GM18909 (cell line): ENCODE results near the gene C5orf47.

ENCODE experiments used
- ATAC-seq: cut with Tn5 transposase; IDR thresholded peaks from one replicate; pipeline ENCODE4 v1.9.1; 2021; ENCODE audit warnings: mild to moderate bottlenecking; ENCODE audit not compliant: unreplicated experiment, poor library complexity

Gene C5orf47

DNA sequence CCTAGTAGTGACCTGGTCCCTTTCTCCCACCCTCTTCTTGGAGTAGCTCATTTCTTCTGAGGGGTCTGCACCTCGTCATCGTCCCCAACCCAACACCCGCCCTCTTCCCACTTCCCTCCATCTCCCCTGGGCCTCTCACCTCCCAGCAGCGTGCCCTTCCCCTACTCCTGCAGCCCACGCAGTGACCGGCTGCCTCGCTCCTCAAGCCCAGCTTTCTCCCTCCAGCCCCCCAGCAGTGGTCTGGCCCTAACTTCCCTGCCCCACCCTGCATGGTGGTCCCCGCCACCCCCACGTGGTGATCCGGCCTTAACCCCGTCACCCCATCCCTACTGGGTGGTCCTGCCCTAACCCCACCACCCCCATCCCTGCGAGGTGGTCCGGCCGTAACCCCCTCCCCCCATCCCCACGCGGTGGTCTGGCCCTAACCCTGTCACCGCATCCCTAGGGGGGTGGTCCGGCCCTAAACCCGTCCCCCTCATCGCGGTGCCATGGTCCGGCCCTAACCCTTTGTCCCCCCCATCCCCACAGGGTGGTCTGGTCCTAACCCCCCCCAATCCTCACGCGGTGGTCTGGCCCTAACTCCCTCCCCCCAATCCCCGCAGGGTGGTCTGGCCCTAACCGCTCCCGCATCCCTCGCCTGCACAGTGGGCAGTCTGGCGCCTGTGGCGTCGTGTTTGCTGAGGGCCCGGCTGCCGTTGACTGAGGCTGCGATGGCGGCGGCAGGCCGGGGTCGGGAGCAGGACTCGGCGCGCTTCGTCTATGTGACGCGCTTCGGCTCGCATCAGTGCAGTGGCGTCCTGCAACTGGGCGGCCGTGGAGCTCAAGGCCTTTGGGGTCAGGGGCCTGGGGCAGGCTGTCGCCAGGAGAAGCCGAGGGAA, at the start of gene C5orf47:
TSS of gene C5orf47 (plus strand) at position 617 of the 878 bp plus-strand sequence. CDS start at position 711, 94 bp downstream.
- ATAC-seq = no peak

- no peak for ATAC-seq
These were observed 48.7 kb upstream of the C5orf47 start for GRCh38 chr5:173940269-173940668.

- no peak for ATAC-seq
These were observed 47.9 kb upstream of the C5orf47 start for GRCh38 chr5:173941102-173941501.

GRCh38 chr5:173941758-173942401, 47.1 kb upstream of the C5orf47 start:
- ATAC-seq = no peak

DNA sequence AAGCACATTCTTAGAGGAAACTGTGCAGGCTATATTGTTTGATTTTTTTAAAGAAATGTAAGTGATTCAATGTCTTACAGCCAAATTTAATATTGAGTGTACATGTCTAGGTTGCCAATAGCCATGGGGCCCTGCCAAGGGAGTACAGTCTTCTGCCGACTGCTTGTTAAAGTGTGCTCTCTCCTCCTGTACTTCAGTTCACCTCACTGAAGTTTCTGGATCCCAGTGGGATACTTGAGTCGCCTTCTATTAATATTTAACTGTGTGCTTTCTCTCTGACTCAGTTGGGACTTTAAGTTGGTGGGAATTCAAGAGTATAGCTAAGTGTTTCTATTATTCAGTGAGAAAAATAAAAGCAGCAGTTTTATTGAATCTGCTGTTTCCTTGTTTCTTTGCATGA, 44.5 kb upstream of the C5orf47 start:
- ATAC-seq = no peak

GRCh38 chr5:173945160-173945559, 43.8 kb upstream of the C5orf47 start:
- no peak for ATAC-seq

GRCh38 chr5:173946323-173946722, 42.6 kb upstream of the C5orf47 start:
- no peak for ATAC-seq

- ATAC-seq = no peak
These were observed 38.1 kb upstream of the C5orf47 start for GRCh38 chr5:173950829-173951228.

DNA sequence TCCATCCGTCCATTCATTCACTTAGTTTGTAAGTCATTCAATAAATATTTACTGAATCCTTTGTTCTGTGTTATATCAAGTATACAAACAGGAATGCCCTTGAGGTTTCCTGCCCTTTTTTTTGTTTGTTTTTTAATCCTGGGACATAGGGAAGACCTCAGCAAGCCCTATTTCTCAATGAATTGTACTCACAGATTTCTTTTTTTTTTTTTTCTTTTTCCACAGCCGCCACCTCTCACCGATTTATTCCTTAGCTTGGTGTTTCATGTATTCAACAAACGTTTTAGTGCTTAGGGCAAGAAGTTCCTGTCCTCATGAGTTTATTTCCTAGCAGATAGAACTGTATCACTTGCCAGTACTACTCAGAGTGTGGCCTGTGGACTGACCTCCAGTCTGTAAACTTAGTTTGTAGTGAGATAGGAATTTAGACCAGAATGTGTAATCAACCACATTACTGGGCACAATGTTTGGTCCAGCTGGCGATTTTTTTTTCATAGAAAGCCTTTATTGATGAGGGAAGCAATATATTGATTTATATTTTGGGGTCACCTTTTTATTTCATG, 35.4 kb upstream of the C5orf47 start:
- ATAC-seq = no peak

GRCh38 chr5:173954671-173955521, 34.1 kb upstream of the C5orf47 start:
- peak; percentile 52 for ATAC-seq

DNA sequence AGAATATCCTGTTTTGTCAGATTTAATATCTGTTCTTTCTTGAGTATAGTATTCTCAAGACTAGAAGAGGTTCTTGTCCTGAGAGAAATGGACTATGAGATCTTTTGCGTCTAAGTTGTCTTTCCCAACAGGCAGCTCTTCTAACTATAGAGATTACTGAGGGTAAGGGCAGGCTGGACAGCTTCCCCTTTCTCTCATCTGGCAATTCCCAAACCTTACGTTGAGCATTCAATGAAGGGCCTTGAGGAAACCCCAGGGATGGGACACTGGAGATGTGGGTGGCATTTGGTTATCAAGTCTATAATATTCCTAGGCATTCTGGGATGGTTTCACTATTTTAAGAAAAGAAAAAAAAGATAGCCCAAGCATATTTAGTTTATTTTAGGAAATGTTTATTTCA, 28.0 kb upstream of the C5orf47 start:
- no peak for ATAC-seq

DNA sequence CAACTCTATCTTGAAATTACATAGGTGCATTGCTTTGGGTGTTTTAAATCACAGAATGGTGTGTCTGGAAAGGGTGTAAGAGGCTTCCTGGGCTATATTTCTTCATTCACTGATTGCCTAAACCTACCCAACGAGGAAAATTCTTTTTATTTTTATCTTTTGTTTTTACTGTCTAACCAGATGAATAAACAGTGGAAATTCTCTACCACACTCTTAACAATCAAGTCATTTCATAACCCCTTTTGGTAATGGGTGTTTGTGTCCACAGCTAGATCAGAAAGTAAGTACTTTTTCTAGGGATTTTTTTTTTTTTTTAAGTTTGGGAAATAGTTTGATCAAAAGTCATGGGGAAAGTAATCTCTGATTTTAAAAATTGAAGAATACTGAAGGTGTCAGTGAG, 27.6 kb upstream of the C5orf47 start:
- ATAC-seq = no peak

GRCh38 chr5:173962436-173962972, 26.5 kb upstream of the C5orf47 start:
- ATAC-seq = no peak

DNA sequence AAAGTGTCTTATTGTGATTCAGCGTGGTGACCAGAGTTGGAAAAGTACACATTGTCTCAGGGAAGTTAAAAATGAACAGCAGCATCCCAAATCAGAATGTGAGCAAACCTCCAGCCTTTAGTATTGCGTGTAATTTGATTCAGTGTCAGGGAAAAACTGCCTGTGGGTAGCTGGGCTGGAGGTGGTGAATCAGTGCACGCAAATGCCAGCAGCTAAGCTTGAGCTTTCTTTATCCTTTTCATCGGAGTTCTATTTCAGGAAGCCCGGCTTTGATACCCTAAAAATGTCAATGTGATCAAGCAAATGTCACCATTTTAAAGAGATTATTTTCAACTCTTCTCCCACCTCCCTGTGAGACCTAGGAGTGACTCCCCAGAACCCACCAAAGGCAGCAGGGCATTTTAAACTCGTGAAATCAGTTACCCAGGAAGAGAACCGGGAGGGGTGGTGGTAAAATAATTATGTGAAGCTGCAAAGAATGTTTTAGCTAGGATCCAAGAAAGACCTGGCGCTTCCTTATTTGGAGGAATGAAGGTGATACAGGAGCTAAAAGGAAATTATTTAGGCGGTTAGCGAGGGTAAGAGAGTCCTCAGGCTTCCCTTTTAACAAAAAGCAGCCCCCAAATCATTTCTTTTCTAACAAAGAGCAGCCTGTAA, 25.7 kb upstream of the C5orf47 start:
- ATAC-seq = no peak

DNA sequence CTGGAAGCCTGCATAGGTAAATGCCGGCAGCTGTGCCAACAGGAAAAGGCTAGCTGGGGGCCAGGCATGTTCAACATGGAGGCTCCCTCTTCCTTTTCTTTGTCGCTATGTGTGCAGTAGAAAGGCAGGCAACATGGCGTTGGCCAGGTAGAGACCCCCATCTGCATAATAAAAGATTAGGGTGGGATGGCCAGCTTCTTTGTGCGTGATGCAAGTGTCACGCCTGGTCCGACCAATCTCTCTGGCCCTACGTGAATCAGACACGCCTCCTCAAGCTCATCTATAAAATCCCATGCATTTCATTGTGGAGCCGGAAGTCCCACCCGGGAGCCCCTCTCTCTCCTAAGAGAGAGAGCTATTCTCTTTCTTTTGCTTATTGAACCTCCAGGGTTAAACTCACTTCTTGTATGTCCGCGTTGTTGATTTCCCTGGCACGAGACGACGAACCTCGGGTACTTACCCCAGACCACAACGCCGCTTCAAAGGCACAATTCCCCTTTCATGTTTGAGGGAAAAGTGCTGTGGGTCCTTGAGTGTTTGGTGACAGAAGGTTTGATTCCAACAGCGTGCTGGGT, 25.0 kb upstream of the C5orf47 start:
- ATAC-seq = no peak

DNA sequence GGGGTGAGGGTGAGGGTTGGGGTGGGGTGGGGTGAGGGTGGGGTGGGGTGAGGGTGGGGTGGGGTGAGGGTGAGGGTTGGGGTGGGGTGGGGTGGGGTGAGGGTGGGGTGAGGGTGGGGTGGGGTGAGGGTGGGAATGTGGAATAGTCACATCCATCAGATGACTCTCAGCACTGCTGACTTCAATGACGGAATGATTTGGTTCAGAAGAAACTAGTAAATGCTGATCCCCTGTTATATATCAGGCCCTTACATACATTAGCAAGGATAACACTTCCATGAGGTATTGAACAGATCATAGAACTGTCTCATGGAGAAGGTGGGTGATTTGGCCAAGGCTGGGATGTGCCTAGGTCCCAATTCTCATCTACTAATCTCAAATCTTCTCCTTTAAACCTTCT, 24.5 kb upstream of the C5orf47 start:
- ATAC-seq = no peak

DNA sequence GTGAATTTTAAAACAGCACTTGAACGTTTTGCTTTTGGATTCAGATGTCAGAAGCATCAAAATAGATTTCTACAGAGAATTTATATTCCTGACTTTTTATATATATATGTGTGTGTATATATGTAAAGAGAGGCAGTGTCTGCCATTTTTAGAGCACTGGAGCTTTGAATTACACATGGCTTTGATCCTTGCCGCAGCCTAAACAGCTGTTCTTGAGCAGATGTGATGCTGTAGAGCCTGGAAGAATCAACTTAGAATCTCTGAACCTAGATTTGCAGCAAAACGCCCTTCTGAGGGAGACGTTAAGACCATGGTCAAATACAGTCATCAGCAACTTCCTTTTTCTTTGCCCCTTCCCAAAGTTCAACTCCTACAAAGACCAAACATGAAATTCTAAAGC, 21.7 kb upstream of the C5orf47 start:
- no peak for ATAC-seq

DNA sequence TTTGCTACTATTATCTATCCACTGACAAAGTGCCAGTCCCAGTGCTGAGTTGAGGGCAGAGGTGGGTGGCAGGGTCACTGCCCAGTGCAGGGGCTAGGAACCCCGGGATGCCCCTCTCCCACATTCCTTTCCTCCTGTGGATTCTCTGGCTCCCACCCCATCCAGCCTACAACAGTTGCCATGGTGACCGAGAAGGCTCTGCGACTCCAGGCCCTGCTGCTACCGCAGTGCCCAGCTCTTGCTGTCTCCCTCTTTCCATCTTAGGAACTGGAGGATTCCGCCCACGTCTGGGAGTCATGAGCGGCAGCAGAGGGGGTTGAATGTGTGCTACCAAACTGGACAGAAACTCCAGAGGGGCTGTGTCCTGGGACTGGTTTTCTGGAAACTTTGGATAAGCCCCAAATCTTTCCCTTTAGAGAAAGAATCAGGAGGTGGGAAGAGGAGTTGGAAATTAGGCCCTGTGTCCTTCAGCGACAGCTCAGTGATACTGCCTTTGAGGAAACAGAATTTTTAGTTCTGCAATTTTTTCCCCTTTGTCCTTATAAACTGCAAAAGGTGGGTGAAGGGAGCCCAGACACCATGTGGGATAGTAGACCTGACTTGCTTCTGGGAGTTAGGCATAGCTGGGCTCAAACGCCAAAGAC, 20.7 kb upstream of the C5orf47 start:
- no peak for ATAC-seq
